Cardiac septum (tissue), 1 donor: ENCODE results near the gene SLC13A3. TPM values are rescaled to one million over a fixed set of nuclear protein-coding genes. Genes with fewer than 3 reads are reported as not detected.

Experiments used
- DNase-seq: peaks from one replicate; pipeline ENCODE4 v3.0.0-alpha.2; 2020; ENCODE audit warnings: low spot score
- intact Hi-C: fragments of 100-400 bp; cut with DNase I; formaldehyde crosslinking; loops from one replicate; pipeline ENCODE4 v1.14.0; 2022
- long read RNA-seq: library from polyadenylated mRNA; unstranded; transcript quantifications from one replicate; pipeline ENCODE4 v2.0.0, GENCODE V29; 2021
- total RNA-seq: library from RNA; stranded (reverse); fragmentation: NEBNext Ultra II Directional; extraction: Animal tissue kit (Norgen Biotek cat#: 25700); gene quantifications from one replicate; pipeline ENCODE4 v1.2.1, GENCODE V29; 2021
- donor health status: DM: no; HTN: no; CAD: no.

SLC13A3 gene
- total RNA-seq, result 0.57 TPM
- long read RNA-seq, partial matches to known transcripts, result 1 of 1 reads
- long read RNA-seq, other reads (novel, unspliced or antisense), result 0 of 1 reads

GRCh38 chr20:46651091-46651962 lies at the start of gene SLC13A3:
SLC13A3 (minus strand) TSS chr20:46651459; CDS start chr20:46651421, 38 bp downstream.
- intact Hi-C loops, result no loop called here
- DNase-seq, result no peak

- intact Hi-C loops, result no loop called here
- no peak for DNase-seq
These were observed 49.8 kb upstream of the SLC13A3 start for GRCh38 chr20:46701057-46701456.

- intact Hi-C loops, result no loop called here
- no peak for DNase-seq
These were observed 49.2 kb upstream of the SLC13A3 start for GRCh38 chr20:46700481-46700880.

- intact Hi-C loops, result no loop called here
- DNase-seq, result no peak
These were observed 48.5 kb upstream of the SLC13A3 start for GRCh38 chr20:46699651-46700359.

GRCh38 chr20:46698788-46699187 lies 47.5 kb upstream of the SLC13A3 start:
- DNase-seq, result no peak
- intact Hi-C loops, result no loop called here

GRCh38 chr20:46696791-46697279 lies 45.6 kb upstream of the SLC13A3 start:
- intact Hi-C loops, result no loop called here
- DNase-seq, result no peak

- intact Hi-C loops, result no loop called here
- DNase-seq, result no peak
These were observed 44.6 kb upstream of the SLC13A3 start for GRCh38 chr20:46695892-46696291.

GRCh38 chr20:46694484-46694883 lies 43.2 kb upstream of the SLC13A3 start:
- no peak for DNase-seq
- intact Hi-C loops, result no loop called here

- intact Hi-C loops, result no loop called here
- no peak for DNase-seq
These were observed 39.9 kb upstream of the SLC13A3 start for GRCh38 chr20:46691196-46691595.

GRCh38 chr20:46690219-46691106 lies 39.2 kb upstream of the SLC13A3 start:
- DNase-seq, result no peak
- intact Hi-C loops, result no loop called here

GRCh38 chr20:46689754-46690085 lies 38.5 kb upstream of the SLC13A3 start:
- intact Hi-C loops, result loop anchor here (5.0 kb wide), 1 partner anchor 127 kb away; no protein-coding TSS in a partner anchor

GRCh38 chr20:46689082-46689753 lies 38.0 kb upstream of the SLC13A3 start, which contains the start of gene TP53RK:
TP53RK (minus strand) TSS chr20:46689444; CDS start chr20:46689414, 30 bp downstream.
- intact Hi-C loops, result loop anchor here (5.0 kb wide), 1 partner anchor 127 kb away; no protein-coding TSS in a partner anchor
- peak; percentile 98 for DNase-seq

More at GRCh38 chr20:46689754-46690085, 38.5 kb upstream of the SLC13A3 start:
- no peak for DNase-seq

- intact Hi-C loops, result loop anchor here (5.0 kb wide), 1 partner anchor 126 kb away; no protein-coding TSS in a partner anchor
- DNase-seq, result no peak
These were observed 37.2 kb upstream of the SLC13A3 start for GRCh38 chr20:46688151-46689081.

- intact Hi-C loops, result no loop called here
- DNase-seq, result no peak
These were observed 32.9 kb upstream of the SLC13A3 start for GRCh38 chr20:46683939-46684750.

- intact Hi-C loops, result no loop called here
These were observed 32.3 kb upstream of the SLC13A3 start for GRCh38 chr20:46683668-46683938.

GRCh38 chr20:46683011-46683667 lies 31.9 kb upstream of the SLC13A3 start:
- intact Hi-C loops, result no loop called here
- no peak for DNase-seq

More at GRCh38 chr20:46683668-46683938, 32.3 kb upstream of the SLC13A3 start:
- DNase-seq, result no peak
